Activated T-cell treated with anti-CD3 and anti-CD28 coated beads, Interleukin-2, amount 50 U/mL, for 24 hours (primary cell): ENCODE results near the gene CLEC4A.
"Not testable (repeated sequence)": the region's sequence is repeated elsewhere in the genome, so short reads cannot be mapped to it uniquely, and the experiment has no call there.

ENCODE experiments used
- DNase-seq: peaks from one replicate; pipeline ENCODE4 v3.0.0-alpha.2; 2020
- H3K27ac Mint-ChIP-seq: 2 replicates; pipeline ENCODE4 v1.8.0; 2020; ENCODE audit warnings: mild to moderate bottlenecking, mixed read lengths
- H3K27me3 Mint-ChIP-seq: 2 replicates; pipeline ENCODE4 v1.8.0; 2020; ENCODE audit warnings: mixed read lengths
- H3K36me3 Mint-ChIP-seq: 2 replicates; pipeline ENCODE4 v1.8.0; 2020; ENCODE audit warnings: low read depth, mixed read lengths
- H3K4me1 Mint-ChIP-seq: 2 replicates; pipeline ENCODE4 v1.8.0; 2020; ENCODE audit warnings: low read depth, mixed read lengths
- H3K4me3 Mint-ChIP-seq: 2 replicates; pipeline ENCODE4 v1.8.0; 2020; ENCODE audit warnings: mild to moderate bottlenecking, moderate library complexity, mixed read lengths
- H3K9me3 Mint-ChIP-seq: 2 replicates; pipeline ENCODE4 v1.8.0; 2020; ENCODE audit warnings: mixed read lengths

The CLEC4A gene

DNA sequence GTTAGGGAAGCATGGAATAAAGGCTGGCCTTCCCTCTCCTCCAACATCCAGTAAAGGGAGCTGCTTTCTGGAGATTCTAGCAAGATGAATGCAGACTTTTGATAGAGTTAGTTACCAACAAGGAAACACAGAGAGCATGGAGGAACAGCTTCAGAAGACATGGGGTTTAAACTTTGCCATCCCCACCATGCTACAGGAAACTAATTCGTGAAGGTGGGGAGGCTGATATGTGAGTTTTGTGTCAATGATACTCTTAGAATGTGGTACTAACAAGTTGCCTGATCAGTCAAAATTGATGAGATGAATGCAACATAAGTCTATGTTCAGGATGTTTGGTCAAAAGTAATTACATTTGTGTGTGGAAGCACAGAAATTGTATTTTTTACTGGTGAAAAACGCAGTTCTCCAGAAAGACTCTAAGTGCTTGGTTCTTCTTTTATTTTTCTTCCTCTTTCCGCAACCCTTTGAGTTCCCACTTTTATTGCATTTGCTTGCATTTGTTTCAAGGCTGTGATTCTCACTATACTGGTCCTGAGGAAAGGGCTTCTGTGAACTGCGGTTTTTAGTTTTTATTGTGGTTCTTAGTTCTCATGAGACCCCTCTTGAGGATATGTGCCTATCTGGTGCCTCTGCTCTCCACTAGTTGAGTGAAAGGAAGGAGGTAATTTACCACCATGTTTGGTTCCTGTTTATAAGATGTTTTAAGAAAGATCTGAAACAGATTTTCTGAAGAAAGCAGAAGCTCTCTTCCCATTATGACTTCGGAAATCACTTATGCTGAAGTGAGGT, at the start of gene CLEC4A:
TSS of gene CLEC4A (plus strand) at position 494 of the 789 bp plus-strand sequence. CDS start at position 756, 262 bp downstream.
- no peak within 1 kb of the TSS for H3K4me3 Mint-ChIP-seq
- no peaks in the 10 kb centered on the region for H3K27me3 Mint-ChIP-seq
- peaks cover 2% of the 10 kb centered on the region for H3K36me3 Mint-ChIP-seq
- H3K27ac Mint-ChIP-seq = no peak within 1 kb of the TSS
- no peak for DNase-seq
- peaks cover 7% of the 10 kb centered on the region for H3K4me1 Mint-ChIP-seq
- H3K9me3 Mint-ChIP-seq = no peaks in the 10 kb centered on the region

DNA sequence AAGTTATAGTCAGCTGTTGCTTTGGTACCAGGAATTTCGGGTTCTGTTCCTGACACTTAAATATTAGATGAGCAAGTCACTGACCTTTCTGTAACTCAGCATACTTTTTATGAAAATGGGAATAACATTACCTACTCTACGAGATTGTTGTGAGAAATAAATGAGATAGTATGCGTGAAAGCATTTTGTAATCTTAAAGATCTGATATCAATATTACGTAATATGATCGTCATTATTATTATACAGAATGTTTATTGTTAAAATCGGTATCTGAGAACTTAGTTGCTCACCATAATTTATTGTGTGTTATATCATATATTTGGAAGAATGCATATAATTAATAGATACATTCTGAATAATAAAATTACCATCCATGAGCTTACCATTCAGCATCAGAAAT, 47.5 kb upstream of the CLEC4A start:
- Mint-ChIP-seq H3K36me3 (no peaks in the 10 kb centered on the region), H3K9me3 (no peaks in the 10 kb centered on the region), H3K27ac (no peak overlapping the region), H3K4me1 (peaks cover 38% of the 10 kb centered on the region), H3K27me3 (no peaks in the 10 kb centered on the region), H3K4me3 (no peak overlapping the region)
- DNase-seq = no peak

DNA sequence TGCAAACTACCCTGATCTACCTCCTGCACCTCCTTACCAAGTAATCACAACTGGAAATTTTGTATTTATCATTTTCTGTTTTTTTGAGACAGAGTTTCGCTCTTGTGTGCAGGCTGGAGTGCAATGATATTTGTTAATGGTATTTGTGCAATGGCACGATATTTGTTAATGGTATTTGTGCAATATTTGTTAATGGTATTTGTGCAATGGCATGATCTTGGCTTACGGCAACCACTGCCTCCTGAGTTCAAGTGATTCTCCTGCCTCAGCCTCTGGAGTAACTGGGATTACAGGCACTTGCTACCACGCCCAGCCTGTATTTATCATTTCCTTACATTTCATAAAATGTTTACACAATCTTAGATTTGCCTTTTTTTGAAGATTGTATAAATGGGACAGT, 47.1 kb upstream of the CLEC4A start:
- no peak for DNase-seq
- Mint-ChIP-seq H3K27ac (no peak overlapping the region), H3K36me3 (peaks cover 2% of the 10 kb centered on the region), H3K4me1 (peaks cover 42% of the 10 kb centered on the region), H3K4me3 (no peak overlapping the region), H3K9me3 (no peaks in the 10 kb centered on the region), H3K27me3 (no peaks in the 10 kb centered on the region)

DNA sequence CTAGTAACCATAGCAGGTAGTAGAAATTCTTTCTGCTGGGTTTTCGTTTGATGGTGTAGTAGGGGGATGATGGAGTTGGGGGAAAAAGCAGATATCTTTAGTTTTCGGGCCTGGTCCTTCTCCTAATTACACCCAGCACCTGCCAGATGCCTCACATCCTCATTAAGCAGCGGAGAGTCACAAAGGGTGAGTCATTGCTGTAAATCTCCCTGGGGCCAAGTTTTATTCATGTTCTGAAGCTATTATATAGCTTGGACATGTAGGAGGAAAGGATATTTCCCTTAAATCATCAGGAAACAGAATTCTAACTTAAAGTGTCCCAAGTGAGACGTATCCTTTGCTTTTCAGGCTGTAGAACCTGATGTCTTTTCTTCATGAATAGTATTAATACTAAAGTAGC, 46.2 kb upstream of the CLEC4A start:
- Mint-ChIP-seq H3K4me3 (no peak overlapping the region), H3K36me3 (peaks cover 9% of the 10 kb centered on the region), H3K9me3 (no peaks in the 10 kb centered on the region), H3K27me3 (no peaks in the 10 kb centered on the region), H3K27ac (peak overlapping the region; percentile 14), H3K4me1 (peaks cover 42% of the 10 kb centered on the region)
- DNase-seq = no peak

DNA sequence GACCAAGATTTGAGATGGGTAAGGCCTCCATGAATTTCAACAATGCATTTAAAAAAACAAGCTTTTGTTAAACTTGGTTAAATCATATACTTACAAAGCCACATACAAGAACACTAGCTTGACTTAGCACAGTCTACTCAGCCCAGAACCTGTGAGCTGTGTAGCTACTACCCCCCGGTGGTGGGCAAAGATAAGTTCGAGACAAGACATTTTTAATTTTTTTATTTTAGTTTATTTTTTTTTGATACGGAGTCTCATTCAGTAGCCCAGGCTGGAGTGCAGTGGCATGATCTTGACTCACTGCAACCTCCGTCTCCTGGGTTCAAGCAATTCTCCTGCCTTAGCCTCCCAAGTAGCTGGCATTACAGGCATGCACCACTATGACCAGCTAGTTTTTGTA, 45.0 kb upstream of the CLEC4A start:
- Mint-ChIP-seq H3K27me3 (no peaks in the 10 kb centered on the region), H3K27ac (peak overlapping the region; percentile 95), H3K36me3 (peaks cover 19% of the 10 kb centered on the region), H3K9me3 (no peaks in the 10 kb centered on the region), H3K4me1 (peaks cover 45% of the 10 kb centered on the region), H3K4me3 (no peak overlapping the region)
- peak; percentile 53 for DNase-seq

DNA sequence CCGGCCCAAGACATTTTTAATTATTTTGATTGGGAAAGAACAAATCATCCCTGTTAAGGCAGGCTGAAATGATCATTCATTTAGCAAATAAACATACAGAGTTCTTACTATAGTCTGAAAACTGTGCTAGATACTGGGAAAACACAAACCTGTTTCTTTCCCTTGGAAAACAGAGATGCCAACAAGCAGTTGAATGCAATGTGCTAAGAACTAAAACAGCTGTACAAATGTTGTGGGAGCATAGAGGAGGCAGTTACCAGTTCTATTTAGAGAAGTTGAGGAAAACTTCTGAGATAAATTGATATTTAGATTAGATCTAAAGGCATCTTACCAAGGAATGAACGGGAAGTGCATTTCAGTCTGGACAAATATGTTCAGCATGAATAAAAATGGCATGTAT, 44.5 kb upstream of the CLEC4A start:
- H3K4me3 Mint-ChIP-seq = no peak overlapping the region
- H3K27ac Mint-ChIP-seq = peak overlapping the region; percentile 95

DNA sequence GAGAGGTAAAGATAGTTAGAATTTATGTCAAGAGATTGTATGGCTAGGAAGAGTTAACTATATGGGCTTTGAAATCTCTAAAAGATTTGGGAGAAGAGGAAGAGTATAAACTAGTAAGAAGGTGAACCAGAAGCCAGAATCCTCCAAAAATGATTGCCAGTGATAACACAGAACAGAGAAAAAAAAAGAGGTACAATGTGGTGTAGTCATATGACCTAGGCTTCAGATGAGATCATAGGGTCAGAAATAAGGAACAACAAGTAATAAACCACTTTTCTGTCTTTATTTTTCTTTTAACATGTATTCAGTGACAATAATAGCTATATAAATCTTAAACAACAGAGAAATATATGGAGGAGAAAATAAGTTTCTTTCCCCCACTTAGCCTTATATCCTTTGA, 43.3 kb upstream of the CLEC4A start:
- Mint-ChIP-seq H3K9me3 (no peaks in the 10 kb centered on the region), H3K36me3 (peaks cover 34% of the 10 kb centered on the region), H3K4me3 (no peak overlapping the region), H3K4me1 (peaks cover 59% of the 10 kb centered on the region), H3K27me3 (no peaks in the 10 kb centered on the region), H3K27ac (peak overlapping the region; percentile 95)
- DNase-seq = no peak

More for the DNA sequence above, 44.5 kb upstream of the CLEC4A start:
- no peaks in the 10 kb centered on the region for H3K27me3 Mint-ChIP-seq
- no peaks in the 10 kb centered on the region for H3K9me3 Mint-ChIP-seq
- H3K4me1 Mint-ChIP-seq = peaks cover 50% of the 10 kb centered on the region
- DNase-seq = no peak
- H3K36me3 Mint-ChIP-seq = peaks cover 24% of the 10 kb centered on the region

DNA sequence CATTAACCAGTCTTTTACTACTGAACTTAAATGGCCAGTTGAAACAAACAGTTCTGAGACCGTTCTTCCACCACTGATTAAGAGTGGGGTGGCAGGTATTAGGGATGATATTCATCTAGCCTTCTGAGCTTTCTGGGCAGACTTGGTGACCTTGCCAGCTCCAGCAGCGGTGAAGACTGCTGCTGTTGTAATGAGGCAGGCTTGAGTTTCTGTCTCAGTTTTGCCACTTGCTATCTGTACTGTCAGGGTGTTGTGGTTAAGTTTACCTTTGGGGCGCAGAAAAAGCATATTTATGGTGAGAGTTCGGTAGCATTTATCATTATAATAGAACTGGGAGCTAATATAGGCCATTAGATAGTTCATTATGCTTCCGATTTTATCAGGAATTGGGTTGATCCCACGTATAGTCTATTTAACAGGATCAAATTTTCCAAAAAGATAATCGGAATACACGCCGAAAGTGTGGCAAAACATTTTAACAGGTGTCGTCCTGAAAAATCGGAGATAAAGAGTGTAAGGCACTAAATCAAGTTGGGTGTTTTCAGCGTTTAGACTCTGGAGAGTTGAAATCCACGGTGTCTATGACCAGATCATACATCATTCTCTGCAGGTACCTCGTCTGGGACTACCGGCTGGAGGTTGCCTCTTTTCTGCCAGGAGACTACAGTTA, 42.0 kb upstream of the CLEC4A start:
- Mint-ChIP-seq H3K27ac (peak overlapping the region; percentile 95), H3K27me3 (no peaks in the 10 kb centered on the region), H3K9me3 (no peaks in the 10 kb centered on the region), H3K36me3 (peaks cover 45% of the 10 kb centered on the region), H3K4me3 (peak overlapping the region; percentile 91), H3K4me1 (peaks cover 69% of the 10 kb centered on the region)
- DNase-seq = no peak

DNA sequence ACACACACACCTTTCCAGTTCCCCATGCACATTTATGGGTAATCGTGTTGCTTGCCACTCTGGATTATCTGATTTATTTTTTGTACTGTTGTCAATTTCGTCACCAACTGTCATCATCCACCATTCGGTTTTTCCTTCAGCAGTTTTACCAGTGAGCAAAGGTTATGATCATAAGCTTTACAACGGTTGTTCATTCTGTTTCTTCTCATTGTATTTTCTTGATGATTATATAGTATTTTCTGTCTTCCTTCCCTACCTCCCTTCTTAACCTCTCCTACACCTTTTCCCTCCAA, 40.7 kb upstream of the CLEC4A start:
- Mint-ChIP-seq H3K36me3 (peaks cover 53% of the 10 kb centered on the region), H3K27ac (peak overlapping the region; percentile 95), H3K4me3 (peak overlapping the region; percentile 91), H3K4me1 (peaks cover 72% of the 10 kb centered on the region), H3K27me3 (no peaks in the 10 kb centered on the region), H3K9me3 (no peaks in the 10 kb centered on the region)
- no peak for DNase-seq

DNA sequence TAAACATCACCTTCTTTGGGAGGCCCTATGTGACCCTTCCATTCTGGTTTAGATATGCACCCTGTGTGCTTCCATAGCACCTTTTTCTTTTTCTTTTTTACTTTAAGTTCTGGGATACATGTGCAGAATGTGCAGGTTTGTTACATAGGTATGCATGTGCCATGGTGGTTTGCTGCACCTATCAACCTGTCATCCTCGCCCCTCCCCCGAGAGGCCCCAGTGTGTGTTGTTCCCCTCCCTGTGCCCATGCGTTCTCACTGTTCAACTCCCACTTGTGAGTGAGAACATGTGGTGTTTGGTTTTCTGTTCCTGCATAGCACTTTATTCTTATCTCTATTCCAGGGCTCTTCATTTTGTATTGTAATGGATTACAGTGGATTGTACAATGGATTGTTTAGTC, 39.1 kb upstream of the CLEC4A start:
- not testable (repeated sequence) for H3K9me3 Mint-ChIP-seq, H3K27me3 Mint-ChIP-seq
- Mint-ChIP-seq H3K36me3 (peaks cover 67% of the 10 kb centered on the region), H3K27ac (peak overlapping the region; percentile 95), H3K4me3 (peak overlapping the region; percentile 91), H3K4me1 (peaks cover 70% of the 10 kb centered on the region)
- peak; percentile 44 for DNase-seq

DNA sequence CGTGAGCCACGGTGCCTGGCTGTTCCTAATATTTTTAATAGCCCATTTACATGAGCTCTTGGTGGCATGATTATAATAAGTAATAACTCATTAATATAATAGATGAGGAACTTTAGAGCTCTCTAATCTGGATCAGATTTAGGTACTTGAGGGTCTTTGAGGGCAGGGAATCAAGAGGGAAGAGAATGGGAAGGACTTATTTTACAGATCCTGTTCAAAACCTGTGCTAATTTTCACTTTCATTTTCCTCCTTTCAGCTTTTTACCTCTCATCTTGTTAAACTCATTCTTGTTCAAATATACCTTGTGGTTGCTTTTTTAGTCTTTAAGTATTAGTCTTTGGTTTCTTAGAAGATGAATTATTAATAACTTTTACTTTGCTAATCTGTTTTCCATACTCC, 35.8 kb upstream of the CLEC4A start:
- H3K27me3 Mint-ChIP-seq = no peaks in the 10 kb centered on the region
- DNase-seq = no peak
- peaks cover 58% of the 10 kb centered on the region for H3K4me1 Mint-ChIP-seq
- H3K36me3 Mint-ChIP-seq = peaks cover 85% of the 10 kb centered on the region
- H3K4me3 Mint-ChIP-seq = peak overlapping the region; percentile 53
- no peaks in the 10 kb centered on the region for H3K9me3 Mint-ChIP-seq
- peak overlapping the region; percentile 92 for H3K27ac Mint-ChIP-seq

DNA sequence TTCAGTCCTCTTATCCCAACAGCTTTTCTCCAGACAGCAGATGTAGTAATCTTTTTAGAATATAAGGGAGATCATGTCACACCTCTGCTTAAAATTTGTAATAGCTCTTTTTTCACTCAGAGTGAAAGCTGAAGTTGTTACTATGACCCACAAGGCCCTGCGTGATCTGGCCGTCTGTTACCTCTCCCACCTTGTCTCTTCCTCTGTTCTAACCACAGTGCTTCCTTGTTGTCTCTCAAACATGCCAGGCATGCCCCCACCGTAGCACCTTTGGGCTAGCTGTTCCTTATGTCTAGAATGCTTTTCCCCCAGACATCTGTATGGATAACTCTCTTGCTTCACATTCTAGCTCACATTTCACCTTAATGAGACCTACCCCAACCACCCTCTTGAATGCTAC, 34.8 kb upstream of the CLEC4A start:
- peaks cover 86% of the 10 kb centered on the region for H3K36me3 Mint-ChIP-seq
- peaks cover 54% of the 10 kb centered on the region for H3K4me1 Mint-ChIP-seq
- peak; percentile 39 for DNase-seq
- H3K9me3 Mint-ChIP-seq = no peaks in the 10 kb centered on the region
- H3K4me3 Mint-ChIP-seq = peak overlapping the region; percentile 53
- H3K27me3 Mint-ChIP-seq = no peaks in the 10 kb centered on the region
- H3K27ac Mint-ChIP-seq = peak overlapping the region; percentile 92

DNA sequence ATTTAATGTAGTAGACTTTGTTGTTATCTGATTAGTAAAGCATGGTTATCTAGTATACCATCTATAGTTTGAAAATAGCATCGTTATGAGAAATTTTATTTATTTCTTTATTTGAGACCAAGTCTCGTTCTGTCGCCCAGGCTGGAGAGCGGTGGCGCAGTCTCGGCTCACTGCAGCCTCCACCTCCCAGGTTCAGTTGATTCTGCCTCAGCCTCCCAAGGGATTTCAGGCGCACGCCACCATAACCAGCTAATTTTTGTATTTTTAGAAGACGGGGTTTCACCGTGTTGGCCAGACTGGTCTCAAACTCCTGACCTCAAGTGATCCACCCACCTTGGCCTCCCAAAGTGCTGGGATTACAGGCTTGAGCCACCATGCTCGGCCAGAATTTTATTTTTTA, 34.1 kb upstream of the CLEC4A start:
- DNase-seq, H3K9me3 Mint-ChIP-seq, H3K4me3 Mint-ChIP-seq, H3K27me3 Mint-ChIP-seq: not testable (repeated sequence)
- H3K27ac Mint-ChIP-seq = peak overlapping the region; percentile 92
- peaks cover 84% of the 10 kb centered on the region for H3K36me3 Mint-ChIP-seq
- peaks cover 47% of the 10 kb centered on the region for H3K4me1 Mint-ChIP-seq

DNA sequence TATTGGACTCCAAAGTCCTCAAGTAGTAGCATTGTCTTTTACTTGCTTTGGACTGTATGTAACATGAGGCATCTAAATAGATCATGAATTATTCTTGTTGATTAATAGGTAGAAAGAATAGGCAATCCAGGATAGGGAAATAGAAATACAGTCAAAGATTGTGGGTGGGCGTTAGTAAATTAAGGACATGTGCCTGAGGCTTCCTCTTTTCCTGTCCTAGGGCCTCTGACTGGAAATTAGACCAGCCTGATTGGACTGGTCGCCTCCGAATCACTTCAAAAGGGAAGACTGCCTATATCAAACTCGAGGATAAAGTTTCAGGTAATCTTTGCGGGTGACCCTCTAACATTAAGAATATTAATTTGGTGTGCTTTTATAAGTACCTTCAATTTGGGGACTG, 33.7 kb upstream of the CLEC4A start:
- Mint-ChIP-seq H3K4me1 (peaks cover 42% of the 10 kb centered on the region), H3K9me3 (no peaks in the 10 kb centered on the region), H3K27ac (peak overlapping the region; percentile 69), H3K36me3 (peaks cover 84% of the 10 kb centered on the region), H3K4me3 (no peak overlapping the region), H3K27me3 (no peaks in the 10 kb centered on the region)
- DNase-seq = no peak

DNA sequence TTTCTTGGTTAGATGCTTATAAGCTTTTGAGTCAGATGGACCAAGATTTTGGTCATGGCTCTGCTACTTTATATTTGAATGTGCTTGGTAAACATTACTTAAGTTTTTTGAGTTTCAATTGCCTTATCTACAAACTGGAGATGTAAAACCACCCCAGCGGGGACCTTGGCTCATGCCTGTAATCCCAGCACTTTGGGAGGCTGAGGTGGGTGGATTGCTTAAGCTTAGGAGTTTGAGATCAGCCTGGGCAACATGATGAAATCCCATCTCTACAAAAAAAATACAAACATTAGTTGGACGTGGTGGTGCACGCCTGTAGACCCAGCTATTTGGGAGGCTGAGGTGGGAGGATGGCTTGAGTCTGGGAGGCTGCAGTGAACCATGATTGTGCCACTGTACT, 30.1 kb upstream of the CLEC4A start:
- H3K9me3 Mint-ChIP-seq = no peaks in the 10 kb centered on the region
- H3K4me3 Mint-ChIP-seq = no peak overlapping the region
- H3K36me3 Mint-ChIP-seq = peaks cover 91% of the 10 kb centered on the region
- no peaks in the 10 kb centered on the region for H3K27me3 Mint-ChIP-seq
- peaks cover 17% of the 10 kb centered on the region for H3K4me1 Mint-ChIP-seq
- no peak overlapping the region for H3K27ac Mint-ChIP-seq
- no peak for DNase-seq
